Testis (tissue), 5 donors: ENCODE data around the gene TMEM37. TPM values are rescaled to one million over a fixed set of nuclear protein-coding genes. Genes with fewer than 3 reads are reported as not detected.

Experiments
- DNase-seq: peaks from one replicate; pipeline ENCODE4 v3.0.0-alpha.2; 2019
- H3K27ac ChIP-seq, 2 donors: fragments of 200-600 bp; sonication (generic); one replicate each; pipeline ENCODE4 v1.5.1; 2019
- H3K27me3 ChIP-seq: fragments of 200-600 bp; sonication (generic); one replicate; pipeline ENCODE4 v1.5.1; 2019
- H3K36me3 ChIP-seq: fragments of 200-600 bp; sonication (generic); one replicate; pipeline ENCODE4 v1.5.1; 2017; ENCODE audit warnings: low read depth; ENCODE audit errors: missing control alignments
- H3K4me1 ChIP-seq: fragments of 200-600 bp; sonication (generic); one replicate; pipeline ENCODE4 v1.5.1; 2019
- H3K4me3 ChIP-seq, 2 donors: fragments of 200-600 bp; sonication (generic); one replicate each; pipeline ENCODE4 v1.5.1; 2017 to 2019
- H3K9me3 ChIP-seq: fragments of 200-600 bp; sonication (generic); one replicate; pipeline ENCODE4 v1.5.1; 2017
- POLR2A ChIP-seq: fragments of 450-650 bp; IDR thresholded peaks from one replicate; pipeline ENCODE4 v1.6.1; 2017; ENCODE audit warnings: antibody characterized with exemption, mild to moderate bottlenecking, moderate library complexity
- WGBS, 2 donors: methylation state at CpG; one replicate each; pipeline ENCODE4 v1.1.5; 2018; 5-methylcytosine and 5-hydroxymethylcytosine counted together
- intact Hi-C: fragments of 100-400 bp; cut with DNase I; formaldehyde crosslinking; loops from one replicate; pipeline ENCODE4 v1.15.1; 2023; ENCODE audit warnings: low total_unique reads
- long read RNA-seq, 2 donors: transcript quantifications; one replicate each; lab custom pipeline, GENCODE V29; 2026
- polyA plus RNA-seq: library from polyadenylated mRNA; stranded (reverse); fragments of 350-450 nt; fragmentation: Illumina TruSeq; extraction: RNeasy Lipid Tissue Mini Kit (QIAGEN cat#74804); gene quantifications from one replicate; pipeline ENCODE4 v1.2.3, GENCODE V29; 2014; ENCODE audit warnings: low read depth, low replicate concordance; ENCODE audit not compliant: insufficient read depth
- total RNA-seq, 2 donors: library from RNA; depleted of rRNA; stranded (reverse); fragments of >200 nt; gene quantifications; one replicate each; pipeline ENCODE4 v1.2.3, GENCODE V29; 2016
- TF ChIP-seq, protein P1 (sequence below), 3 experiments: fragments of 450-650 bp in 2 of 3; fragments of 200-600 bp in 1 of 3; sonication (generic) in 1 of 3; IDR thresholded peaks; one replicate each; pipeline ENCODE4 v1.5.1; 2016 to 2019; ENCODE audit warnings: antibody characterized with exemption in 3 of 3, mild to moderate bottlenecking in 2 of 3, moderate library complexity in 1 of 3

TMEM37 gene, protein sequence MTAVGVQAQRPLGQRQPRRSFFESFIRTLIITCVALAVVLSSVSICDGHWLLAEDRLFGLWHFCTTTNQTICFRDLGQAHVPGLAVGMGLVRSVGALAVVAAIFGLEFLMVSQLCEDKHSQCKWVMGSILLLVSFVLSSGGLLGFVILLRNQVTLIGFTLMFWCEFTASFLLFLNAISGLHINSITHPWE
- total RNA-seq (10 to 100 TPM in 1 of 2 donors, 1 to 10 TPM in 1; 7.0 to 14.2 TPM), polyA plus RNA-seq (9.0 TPM)
- long read RNA-seq, donor 1, transcript TMEM37-201 (2 exons, 1,688 nt), result major isoform, 5 of 5 reads
- long read RNA-seq, donor 1, partial matches to known transcripts, result 0 of 5 reads
- long read RNA-seq, donor 1, other reads (novel, unspliced or antisense), result 0 of 5 reads
- long read RNA-seq, donor 2, partial matches to known transcripts, result 0 of 4 reads
- long read RNA-seq, donor 2, other reads (novel, unspliced or antisense), result 0 of 4 reads

DNA sequence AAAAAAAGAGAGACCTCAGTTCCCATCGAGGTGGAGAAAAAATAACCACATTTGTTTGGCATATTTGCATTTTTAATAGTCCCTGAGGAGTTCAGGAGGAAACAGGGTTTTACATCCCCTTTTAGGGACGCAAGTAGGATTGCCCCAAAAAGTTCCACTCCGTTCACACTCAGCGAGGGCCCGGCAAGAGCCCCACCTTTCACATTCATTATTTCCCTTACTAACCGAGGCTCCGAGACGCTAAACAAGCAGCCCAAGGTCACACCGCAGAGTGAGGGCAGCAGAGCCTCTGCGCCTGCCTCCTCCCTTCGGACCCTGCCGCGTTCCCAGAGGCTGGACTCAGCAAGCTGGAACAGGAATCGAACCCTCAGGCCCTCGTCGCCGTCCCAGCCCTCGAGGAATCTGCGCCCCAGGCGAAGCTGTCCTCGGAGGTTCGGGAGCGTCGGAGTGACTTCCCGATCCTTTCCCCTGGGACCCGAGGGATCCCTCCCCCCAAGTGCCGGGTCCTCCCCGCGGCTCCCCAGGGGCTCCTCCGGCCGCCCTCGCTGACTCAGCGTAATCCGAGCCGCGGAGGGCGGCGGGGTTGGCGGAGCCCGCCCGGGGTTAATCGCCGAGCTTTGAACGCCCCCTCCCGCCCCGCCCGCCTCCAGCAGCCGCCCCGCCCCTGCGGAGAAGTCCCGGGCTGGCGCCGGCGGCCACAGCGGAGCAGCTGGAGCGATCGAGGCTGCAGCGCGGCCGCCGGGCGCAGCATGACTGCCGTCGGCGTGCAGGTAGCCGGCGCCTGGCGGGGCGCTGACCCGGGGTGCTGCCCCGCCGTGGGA, at the start of gene TMEM37:
Gene TMEM37, plus strand, starts transcription at position 700 of the 821 bp plus-strand sequence. Its CDS starts 50 bp downstream, at position 750.
- WGBS, 2 donors, result 1 to 7% methylated on average over 8 to 66 of the region's 72 CpGs
- Histone ChIP-seq H3K27me3 (no peaks in the 10 kb centered on the region), H3K9me3 (no peaks in the 10 kb centered on the region), H3K4me3 (peak within 1 kb of the TSS; percentile 63 to 64), H3K4me1 (peaks cover 18% of the 10 kb centered on the region), H3K36me3 (no peaks in the 10 kb centered on the region), H3K27ac (peak within 1 kb of the TSS; percentile 70 to 76)
- intact Hi-C loops, result no loop called here
- TF ChIP-seq POLR2A, result no peak
- TF ChIP-seq, protein P1, sequence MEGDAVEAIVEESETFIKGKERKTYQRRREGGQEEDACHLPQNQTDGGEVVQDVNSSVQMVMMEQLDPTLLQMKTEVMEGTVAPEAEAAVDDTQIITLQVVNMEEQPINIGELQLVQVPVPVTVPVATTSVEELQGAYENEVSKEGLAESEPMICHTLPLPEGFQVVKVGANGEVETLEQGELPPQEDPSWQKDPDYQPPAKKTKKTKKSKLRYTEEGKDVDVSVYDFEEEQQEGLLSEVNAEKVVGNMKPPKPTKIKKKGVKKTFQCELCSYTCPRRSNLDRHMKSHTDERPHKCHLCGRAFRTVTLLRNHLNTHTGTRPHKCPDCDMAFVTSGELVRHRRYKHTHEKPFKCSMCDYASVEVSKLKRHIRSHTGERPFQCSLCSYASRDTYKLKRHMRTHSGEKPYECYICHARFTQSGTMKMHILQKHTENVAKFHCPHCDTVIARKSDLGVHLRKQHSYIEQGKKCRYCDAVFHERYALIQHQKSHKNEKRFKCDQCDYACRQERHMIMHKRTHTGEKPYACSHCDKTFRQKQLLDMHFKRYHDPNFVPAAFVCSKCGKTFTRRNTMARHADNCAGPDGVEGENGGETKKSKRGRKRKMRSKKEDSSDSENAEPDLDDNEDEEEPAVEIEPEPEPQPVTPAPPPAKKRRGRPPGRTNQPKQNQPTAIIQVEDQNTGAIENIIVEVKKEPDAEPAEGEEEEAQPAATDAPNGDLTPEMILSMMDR (IDR thresholded peaks at IDR 0.05), result no peak
- peak; percentile 61 for DNase-seq

DNA sequence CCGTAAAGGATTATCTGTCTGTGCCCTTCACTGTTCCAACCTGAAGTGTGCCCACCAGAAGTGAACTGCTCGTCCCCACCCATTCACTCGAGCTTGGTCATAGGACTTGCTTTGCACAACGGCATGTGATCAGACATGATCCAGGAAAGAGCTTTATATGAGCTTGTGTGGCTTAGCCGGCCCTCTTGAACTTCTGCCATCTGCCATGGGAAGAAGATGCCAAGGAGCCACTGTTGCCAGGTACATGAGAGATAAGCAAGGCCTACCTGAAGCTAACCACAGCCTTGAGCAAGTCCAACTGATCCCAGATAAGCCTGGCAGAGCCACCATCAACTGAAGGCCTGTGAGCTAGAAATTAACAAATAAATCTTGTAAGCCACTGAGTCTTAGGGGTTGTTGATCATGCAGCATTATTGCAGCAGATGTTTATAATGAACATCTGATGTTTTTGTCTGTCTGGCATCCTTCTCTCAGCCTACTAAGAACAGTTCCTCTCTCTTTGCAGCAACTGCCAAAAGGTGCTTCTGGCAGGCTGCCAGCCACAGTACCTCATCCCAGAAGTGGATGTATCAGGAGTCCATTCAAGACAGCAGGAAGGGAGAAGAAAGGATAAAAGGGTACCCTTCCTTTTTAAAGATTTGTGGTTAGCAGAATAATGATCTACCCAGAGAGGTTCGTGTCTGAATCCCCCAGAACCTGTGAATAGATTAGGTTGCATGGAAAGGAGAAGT, 48.1 kb upstream of the TMEM37 start:
- DNase-seq, result no peak
- intact Hi-C loops, result no loop called here
- Histone ChIP-seq H3K9me3 (no peaks in the 10 kb centered on the region), H3K4me3 (no peak overlapping the region), H3K27me3 (no peaks in the 10 kb centered on the region), H3K36me3 (no peaks in the 10 kb centered on the region), H3K4me1 (peaks cover 5% of the 10 kb centered on the region), H3K27ac (no peak overlapping the region)
- 88 to 92% methylated on average over 6 of the region's 6 CpGs for WGBS, 2 donors
- TF ChIP-seq, protein P1 (IDR thresholded peaks at IDR 0.05), result no peak
- TF ChIP-seq POLR2A, result no peak

DNA sequence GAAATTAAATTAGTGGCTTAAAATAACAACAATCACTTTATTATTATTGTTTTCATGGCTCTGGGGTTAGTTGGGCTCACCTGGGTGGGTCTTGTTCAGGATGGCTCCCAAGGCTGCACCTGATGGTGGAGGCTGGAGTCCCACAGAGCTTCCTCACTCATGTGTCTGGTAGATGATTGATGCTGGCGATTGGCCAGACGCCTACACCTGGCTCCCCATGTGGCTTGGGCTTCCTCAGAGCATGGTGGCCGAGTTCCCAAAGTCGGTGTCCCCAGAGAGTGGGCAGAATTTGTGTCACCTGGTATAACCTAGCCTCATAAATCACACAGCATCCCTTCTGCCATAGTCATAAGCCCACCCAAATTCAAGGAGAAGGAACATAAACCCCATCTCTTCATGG, 46.7 kb upstream of the TMEM37 start:
- intact Hi-C loops, result no loop called here
- 73 to 83% methylated on average over 4 of the region's 4 CpGs for WGBS, 2 donors
- TF ChIP-seq, protein P1 (IDR thresholded peaks at IDR 0.05), result no peak
- TF ChIP-seq POLR2A, result no peak

DNA sequence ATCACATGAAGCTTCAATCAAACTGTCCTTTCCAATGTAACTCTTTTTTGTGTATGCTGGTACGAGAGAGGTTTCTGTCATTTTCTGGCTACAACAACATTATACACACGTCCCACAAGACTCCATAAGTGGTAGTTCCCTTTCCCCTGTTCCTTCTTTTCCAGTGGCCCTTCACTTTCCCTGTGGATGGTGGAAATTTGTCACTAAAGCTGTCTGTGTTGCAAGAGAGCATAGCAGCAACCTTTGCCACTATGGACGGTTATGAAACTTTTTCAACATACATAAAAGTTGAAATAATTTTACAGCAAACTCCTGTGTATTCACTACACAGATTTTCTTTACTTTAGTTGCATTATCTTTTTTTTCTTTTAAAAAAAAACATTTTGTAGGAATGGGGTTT, 46.2 kb upstream of the TMEM37 start:
- H3K27me3 ChIP-seq, result no peaks in the 10 kb centered on the region
- peaks cover 14% of the 10 kb centered on the region for H3K4me1 ChIP-seq
- WGBS, 2 donors, result 88 to 94% methylated on average over 3 of the region's 3 CpGs
- H3K4me3 ChIP-seq, result no peak overlapping the region
- no peaks in the 10 kb centered on the region for H3K9me3 ChIP-seq
- H3K27ac ChIP-seq, result no peak overlapping the region
- intact Hi-C loops, result no loop called here
- no peaks in the 10 kb centered on the region for H3K36me3 ChIP-seq
- TF ChIP-seq, protein P1 (IDR thresholded peaks at IDR 0.05), result no peak
- TF ChIP-seq POLR2A, result no peak
- no peak for DNase-seq

More for the DNA sequence above, 46.7 kb upstream of the TMEM37 start:
- no peak overlapping the region for H3K27ac ChIP-seq
- H3K9me3 ChIP-seq, result no peaks in the 10 kb centered on the region
- H3K4me3 ChIP-seq, result no peak overlapping the region
- peaks cover 13% of the 10 kb centered on the region for H3K4me1 ChIP-seq
- no peak for DNase-seq
- no peaks in the 10 kb centered on the region for H3K36me3 ChIP-seq
- no peaks in the 10 kb centered on the region for H3K27me3 ChIP-seq
